Activated CD8-positive, alpha-beta memory T cell treated with anti-CD3 and anti-CD28 coated beads, Interleukin-2, amount 50 U/mL, for 24 hours (primary cell): ENCODE data around the gene QSOX1.

Source experiments
- DNase-seq: peaks from one replicate; pipeline ENCODE4 v3.0.0-alpha.2; 2020; ENCODE audit errors: extremely low read depth

Gene QSOX1

GRCh38 chr1:180250883-180251509 lies 96.3 kb downstream of the QSOX1 start:
- DNase-seq, result no peak

- DNase-seq, result no peak
Measured at GRCh38 chr1:180251526-180252305, 97.0 kb downstream of the QSOX1 start.

- peak; percentile 34 for DNase-seq
Measured at GRCh38 chr1:180252638-180253536, 98.2 kb downstream of the QSOX1 start.
